Spleen (tissue), 11 donors: Measurements from ENCODE around the gene RNF133. TPM values are rescaled to one million over a fixed set of nuclear protein-coding genes. Genes with fewer than 3 reads are reported as not detected.

Source experiments
- DNase-seq: peaks from one replicate; pipeline ENCODE4 v3.0.0-alpha.2; 2020
- H3K27ac ChIP-seq, 8 donors: fragments of 200-600 bp; sonication (generic) in 7 of 8; 1 replicate in 4 of 8; 2 replicates in 4 of 8; pipeline versions ENCODE4 v1.5.0 to v1.8.0; 2016 to 2021; ENCODE audit warnings: inconsistent platforms in 4 of 8, mild to moderate bottlenecking in 4 of 8, moderate library complexity in 1 of 8
- H3K27me3 ChIP-seq, 7 donors: fragments of 200-600 bp; sonication (generic) in 6 of 7; replicated peaks in 1 of 7; 1 replicate in 4 of 7; 2 replicates in 3 of 7; pipeline versions ENCODE4 v1.5.0 to v1.8.0; 2016 to 2021; ENCODE audit warnings: inconsistent platforms in 3 of 7, mild to moderate bottlenecking in 1 of 7
- H3K36me3 ChIP-seq, 6 donors: fragments of 200-600 bp; sonication (generic) in 5 of 6; 1 replicate in 4 of 6; 2 replicates in 2 of 6; pipeline versions ENCODE4 v1.5.0 to v1.8.0; 2016 to 2021; ENCODE audit warnings: inconsistent platforms in 2 of 6
- H3K4me1 ChIP-seq, 6 donors: fragments of 200-600 bp; sonication (generic) in 5 of 6; 1 replicate in 3 of 6; 2 replicates in 3 of 6; pipeline versions ENCODE4 v1.5.0 to v1.8.0; 2016 to 2021; ENCODE audit warnings: inconsistent platforms in 3 of 6
- H3K4me3 ChIP-seq, 8 donors: fragments of 200-600 bp; sonication (generic) in 7 of 8; 1 replicate in 4 of 8; 2 replicates in 4 of 8; pipeline versions ENCODE4 v1.5.0 to v1.8.0; 2016 to 2021; ENCODE audit warnings: inconsistent platforms in 4 of 8, mild to moderate bottlenecking in 4 of 8, moderate library complexity in 2 of 8
- H3K9me3 ChIP-seq, 8 donors: fragments of 200-600 bp; sonication (generic) in 7 of 8; 1 replicate in 4 of 8; 2 replicates in 4 of 8; pipeline versions ENCODE4 v1.5.0 to v1.8.0; 2016 to 2021; ENCODE audit warnings: inconsistent platforms in 4 of 8
- CTCF ChIP-seq, 11 experiments: fragments of 200-600 bp in 7 of 11; fragments of 450-650 bp in 4 of 11; sonication (generic) in 4 of 11; IDR thresholded peaks in 8 of 11; conservative IDR thresholded peaks in 3 of 11; 1 replicate in 7 of 11; 2 replicates in 4 of 11; pipeline versions ENCODE4 v1.4.0 to v1.8.0; 2016 to 2021; ENCODE audit warnings: antibody characterized with exemption in 11 of 11, inconsistent platforms in 4 of 11, mild to moderate bottlenecking in 1 of 11
- POLR2A ChIP-seq, 3 donors: fragments of 450-650 bp; IDR thresholded peaks; one replicate each; pipeline ENCODE4 v1.5.1; 2017; ENCODE audit warnings: antibody characterized with exemption in 3 of 3, mild to moderate bottlenecking in 1 of 3
- POLR2AphosphoS5 ChIP-seq, 3 donors: sonication (generic); formaldehyde crosslinking; IDR thresholded peaks; one replicate each; pipeline ENCODE4 v1.5.1; 2017; ENCODE audit warnings: antibody characterized with exemption in 3 of 3
- WGBS, 5 donors: extraction: QIAGEN DNeasy Blood & Tissue Kit in 3 of 5; methylation state at CpG; one replicate each; pipeline versions ENCODE4 v1.1.5 to v1.1.7; 2013 to 2018; 5-methylcytosine and 5-hydroxymethylcytosine counted together
- intact Hi-C: fragments of 100-400 bp; cut with DNase I; formaldehyde crosslinking; loops from one replicate; pipeline ENCODE4 v1.15.0; 2023; ENCODE audit warnings: low total_unique reads
- polyA plus RNA-seq, 3 donors: library from polyadenylated mRNA; stranded (reverse); fragments of 200-250 nt; gene quantifications; one replicate each; pipeline ENCODE4 v1.2.1, GENCODE V29; 2013
- total RNA-seq, 7 donors: library from RNA; depleted of rRNA in 3 of 7; stranded (reverse); fragments of >200 nt in 3 of 7; fragmentation: NEBNext Ultra II Directional in 4 of 7; extraction: Animal tissue kit (Norgen Biotek cat#: 25700) in 4 of 7; gene quantifications; one replicate each; pipeline versions ENCODE4 v1.1.0 to v1.2.1, GENCODE V29; 2016 to 2021
- donor health status: healthy with polysubstance abuse.
- donor health status: DM: no; HTN: no; CAD: no; lungs with moderate emphysema.
- donor health status: DM: no; HTN: no; CAD: no.
- donor health status: Bipolar disorder and iron deficiency.
- donor health status: healthy.
- donor health status: DM: no; HTN: no; CAD: no.
- donor health status: DM: yes; HTN: yes; CAD: no.

The RNF133 gene
- total and polyA plus RNA-seq, 10 donors: 0.37 to 2.4 (median 1.2) TPM; not detected in 3

GRCh38 chr7:122691569-122692235, 7.2 kb downstream of the RNF133 start:
- no peak for DNase-seq
- H3K27ac ChIP-seq: no peak overlapping the region
- H3K4me3 ChIP-seq: no peak overlapping the region
- intact Hi-C loops: no loop called here
- no peaks in the 10 kb centered on the region for H3K36me3 ChIP-seq
- no peaks in the 10 kb centered on the region for H3K27me3 ChIP-seq
- no peak for TF ChIP-seq POLR2A (IDR thresholded peaks at IDR 0.05)
- no peak for TF ChIP-seq CTCF (IDR thresholded peaks at IDR 0.05 in 8 of 11, conservative IDR thresholded peaks at IDR 0.05 in 3 of 11)
- TF ChIP-seq POLR2AphosphoS5 (IDR thresholded peaks at IDR 0.05): no peak
- no peaks in the 10 kb centered on the region for H3K4me1 ChIP-seq
- peaks cover 0 to 9% (median 0%) of the 10 kb centered on the region in 8 donors for H3K9me3 ChIP-seq
- 89 to 94% (median 89%) methylated on average over 14 of the region's 14 CpGs for WGBS, 5 donors

- TF ChIP-seq POLR2A (IDR thresholded peaks at IDR 0.05) (no peak), CTCF (IDR thresholded peaks at IDR 0.05 in 8 of 11, conservative IDR thresholded peaks at IDR 0.05 in 3 of 11) (no peak), POLR2AphosphoS5 (IDR thresholded peaks at IDR 0.05) (no peak)
- WGBS, 5 donors: 83 to 89% (median 87%) methylated on average over 12 to 13 of the region's 13 CpGs
- intact Hi-C loops: no loop called here
Observed at GRCh38 chr7:122689346-122690109, 9.4 kb downstream of the RNF133 start.

GRCh38 chr7:122688400-122688998, 10.4 kb downstream of the RNF133 start:
- no peak overlapping the region for H3K4me3 ChIP-seq
- intact Hi-C loops: no loop called here
- WGBS, 5 donors: 56 to 82% (median 67%) methylated on average over 6 of the region's 6 CpGs
- DNase-seq: no peak
- H3K4me1 ChIP-seq: no peaks in the 10 kb centered on the region
- H3K9me3 ChIP-seq: peaks cover 0 to 9% (median 0%) of the 10 kb centered on the region in 8 donors
- H3K27me3 ChIP-seq: no peaks in the 10 kb centered on the region
- TF ChIP-seq POLR2A (IDR thresholded peaks at IDR 0.05) (no peak), CTCF (IDR thresholded peaks at IDR 0.05 in 8 of 11, conservative IDR thresholded peaks at IDR 0.05 in 3 of 11) (no peak), POLR2AphosphoS5 (IDR thresholded peaks at IDR 0.05) (no peak)
- no peak overlapping the region for H3K27ac ChIP-seq
- no peaks in the 10 kb centered on the region for H3K36me3 ChIP-seq

More at GRCh38 chr7:122689346-122690109, 9.4 kb downstream of the RNF133 start:
- no peaks in the 10 kb centered on the region for H3K36me3 ChIP-seq
- no peaks in the 10 kb centered on the region for H3K4me1 ChIP-seq
- no peaks in the 10 kb centered on the region for H3K27me3 ChIP-seq
- no peak for DNase-seq
- H3K27ac ChIP-seq: no peak overlapping the region
- H3K4me3 ChIP-seq: no peak overlapping the region
- peaks cover 0 to 9% (median 0%) of the 10 kb centered on the region in 8 donors for H3K9me3 ChIP-seq
